ENCODE results near the gene RASA3. TPM values are rescaled to one million over a fixed set of nuclear protein-coding genes. Genes with fewer than 3 reads are reported as not detected.
"Not testable (repeated sequence)": the region's sequence is repeated elsewhere in the genome, so short reads cannot be mapped to it uniquely, and the experiment has no call there.

The RASA3 gene
- total RNA-seq, 1 donor from 2014 or later: 2.6 TPM

DNA sequence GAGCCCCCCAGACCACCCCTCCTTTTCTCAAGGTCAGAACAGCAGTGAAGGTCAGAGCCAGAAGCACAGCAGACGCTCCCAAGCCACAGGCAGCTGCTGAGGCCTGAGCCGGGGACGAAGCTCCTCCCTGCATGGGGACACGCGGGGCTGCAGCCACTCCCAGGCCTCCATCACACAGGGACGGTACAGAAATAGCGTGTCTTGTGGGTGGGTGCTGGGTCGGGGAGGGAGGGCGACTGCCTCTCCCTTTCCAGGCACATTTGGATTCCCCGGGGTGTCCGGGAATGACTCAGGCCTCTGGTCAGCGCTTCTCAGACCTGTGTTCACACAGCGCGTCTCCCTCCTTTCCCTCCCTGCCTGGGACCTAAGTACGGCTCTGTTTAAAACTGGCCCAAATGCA, 33.2 kb downstream of the RASA3 start:
- Histone ChIP-seq H3K27me3 (ENCODE audit: control insufficient read depth, insufficient read depth, low read length) (no peaks in the 10 kb centered on the region), H3K4me3 (ENCODE audit: low read depth, low read length) (no peak overlapping the region), H3K36me3 (ENCODE audit: control insufficient read depth, insufficient read depth, low read length) (no peaks in the 10 kb centered on the region)
- DNase-seq (ENCODE audit: low read depth) (no peak), FAIRE-seq (no peak)
- TF ChIP-seq CTCF (IDR thresholded peaks at IDR 0.05; ENCODE audit: insufficient read depth, low read length, severe bottlenecking): no peak

DNA sequence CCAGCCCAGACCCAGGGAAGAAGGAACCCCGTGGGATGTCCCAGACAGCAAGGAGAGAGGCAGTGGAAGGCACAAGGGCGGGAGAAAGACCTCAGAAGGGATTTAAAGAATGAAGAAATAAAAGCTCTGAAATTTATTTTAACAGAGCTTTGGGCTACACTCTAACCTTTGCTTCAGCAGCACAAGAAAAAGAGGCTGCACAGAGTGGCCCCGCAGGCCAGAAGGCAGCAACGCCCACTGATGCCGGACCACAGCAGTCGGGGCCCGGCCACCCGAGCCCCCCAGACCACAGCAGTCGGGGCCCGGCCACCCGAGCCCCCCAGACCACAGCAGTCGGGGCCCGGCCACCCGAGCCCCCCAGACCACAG, 33.8 kb downstream of the RASA3 start:
- FAIRE-seq; DNase-seq (ENCODE audit: low read depth); H3K27me3 ChIP-seq (ENCODE audit: control insufficient read depth, insufficient read depth, low read length); H3K4me3 ChIP-seq (ENCODE audit: low read depth, low read length); H3K36me3 ChIP-seq (ENCODE audit: control insufficient read depth, insufficient read depth, low read length): not testable (repeated sequence)

DNA sequence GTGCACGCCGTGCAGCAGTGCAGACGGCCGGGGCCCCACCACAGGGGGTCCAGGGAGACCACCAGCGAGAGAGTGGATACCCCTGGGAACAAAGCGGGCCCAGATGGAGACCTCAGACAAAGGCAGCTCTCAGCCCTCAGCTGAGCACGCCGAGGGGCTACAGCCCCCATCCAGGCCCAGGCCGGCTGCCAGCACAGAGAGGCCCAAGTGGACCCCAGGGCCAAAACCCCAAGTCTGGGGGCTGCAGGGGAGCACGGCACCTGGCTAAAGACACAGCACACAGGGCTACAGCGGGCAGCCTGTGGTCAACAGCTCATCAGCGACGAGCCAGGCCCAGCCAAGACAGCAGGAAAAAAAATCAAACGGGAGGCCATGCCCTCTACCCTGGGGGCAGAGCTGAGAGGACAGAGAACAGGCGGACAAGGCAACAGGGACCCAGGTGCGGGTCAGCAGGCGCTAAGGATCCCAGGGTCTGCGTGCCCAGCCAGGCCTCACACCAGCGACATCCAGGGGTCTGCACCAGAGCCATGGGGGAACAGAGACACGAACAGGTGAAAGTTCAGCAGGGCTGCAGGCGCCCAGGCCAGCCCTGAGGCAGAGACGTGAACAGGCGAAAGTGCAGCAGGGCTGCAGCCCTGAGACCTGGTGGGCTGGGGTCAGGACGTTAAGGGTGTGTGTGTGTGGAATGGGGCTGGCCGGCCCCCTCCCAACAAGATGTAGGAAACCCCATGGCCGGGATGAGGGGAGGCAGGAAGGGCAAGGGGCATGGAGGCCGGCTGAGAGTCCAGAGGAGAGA, 34.3 kb downstream of the RASA3 start:
- no peaks in the 10 kb centered on the region for H3K36me3 ChIP-seq (ENCODE audit: control insufficient read depth, insufficient read depth, low read length)
- FAIRE-seq (no peak), DNase-seq (ENCODE audit: low read depth) (no peak)
- TF ChIP-seq CTCF (IDR thresholded peaks at IDR 0.05; ENCODE audit: insufficient read depth, low read length, severe bottlenecking): no peak
- no peaks in the 10 kb centered on the region for H3K27me3 ChIP-seq (ENCODE audit: control insufficient read depth, insufficient read depth, low read length)
- no peak overlapping the region for H3K4me3 ChIP-seq (ENCODE audit: low read depth, low read length)

- no peaks in the 10 kb centered on the region for H3K36me3 ChIP-seq (ENCODE audit: control insufficient read depth, insufficient read depth, low read length)
- TF ChIP-seq CTCF (IDR thresholded peaks at IDR 0.05; ENCODE audit: insufficient read depth, low read length, severe bottlenecking): no peak
- no peak for FAIRE-seq
- no peak overlapping the region for H3K4me3 ChIP-seq (ENCODE audit: low read depth, low read length)
- DNase-seq (ENCODE audit: low read depth): no peak
- no peaks in the 10 kb centered on the region for H3K27me3 ChIP-seq (ENCODE audit: control insufficient read depth, insufficient read depth, low read length)
Measured at GRCh38 chr13:114097212-114097892, 35.1 kb downstream of the RASA3 start.

GRCh38 chr13:114096811-114097211, 35.6 kb downstream of the RASA3 start:
- Histone ChIP-seq H3K27me3 (ENCODE audit: control insufficient read depth, insufficient read depth, low read length) (no peaks in the 10 kb centered on the region), H3K36me3 (ENCODE audit: control insufficient read depth, insufficient read depth, low read length) (no peaks in the 10 kb centered on the region), H3K4me3 (ENCODE audit: low read depth, low read length) (no peak overlapping the region)
- FAIRE-seq (no peak), DNase-seq (ENCODE audit: low read depth) (no peak)
- TF ChIP-seq CTCF (IDR thresholded peaks at IDR 0.05; ENCODE audit: insufficient read depth, low read length, severe bottlenecking): no peak

GRCh38 chr13:114096031-114096485, 36.4 kb downstream of the RASA3 start:
- Histone ChIP-seq H3K4me3 (ENCODE audit: low read depth, low read length) (no peak overlapping the region), H3K36me3 (ENCODE audit: control insufficient read depth, insufficient read depth, low read length) (no peaks in the 10 kb centered on the region), H3K27me3 (ENCODE audit: control insufficient read depth, insufficient read depth, low read length) (no peaks in the 10 kb centered on the region)
- DNase-seq (ENCODE audit: low read depth): no peak
- TF ChIP-seq CTCF (IDR thresholded peaks at IDR 0.05; ENCODE audit: insufficient read depth, low read length, severe bottlenecking): no peak
- no peak for FAIRE-seq

Data from bronchial epithelial cell (primary cell).